HG02943 (cell line): ENCODE results near the gene ZNF593OS.

Experiments used
- ATAC-seq: cut with Tn5 transposase; IDR thresholded peaks from one replicate; pipeline ENCODE4 v1.9.1; 2021; ENCODE audit warnings: mild to moderate bottlenecking, low read depth, moderate library complexity; ENCODE audit not compliant: unreplicated experiment

Gene ZNF593OS

DNA sequence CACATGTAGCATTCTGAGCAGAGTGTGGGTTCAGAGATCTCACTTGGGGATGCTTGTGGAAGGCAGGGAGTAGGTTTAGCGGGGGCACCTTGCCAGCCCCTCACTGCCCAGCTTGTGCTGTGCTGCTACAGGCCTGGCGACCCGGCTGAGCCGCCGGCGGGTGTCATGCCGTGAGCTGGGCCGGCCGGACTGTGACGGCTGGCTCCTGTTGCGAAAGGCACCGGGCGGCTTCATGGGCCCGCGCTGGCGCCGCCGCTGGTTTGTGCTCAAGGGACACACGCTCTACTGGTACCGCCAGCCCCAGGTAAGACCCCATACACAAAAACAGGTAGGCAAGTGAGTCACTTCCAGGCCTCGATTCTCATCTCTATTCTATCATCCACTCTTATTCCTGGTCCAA lies 13.3 kb upstream of the ZNF593OS start:
- no peak for ATAC-seq

DNA sequence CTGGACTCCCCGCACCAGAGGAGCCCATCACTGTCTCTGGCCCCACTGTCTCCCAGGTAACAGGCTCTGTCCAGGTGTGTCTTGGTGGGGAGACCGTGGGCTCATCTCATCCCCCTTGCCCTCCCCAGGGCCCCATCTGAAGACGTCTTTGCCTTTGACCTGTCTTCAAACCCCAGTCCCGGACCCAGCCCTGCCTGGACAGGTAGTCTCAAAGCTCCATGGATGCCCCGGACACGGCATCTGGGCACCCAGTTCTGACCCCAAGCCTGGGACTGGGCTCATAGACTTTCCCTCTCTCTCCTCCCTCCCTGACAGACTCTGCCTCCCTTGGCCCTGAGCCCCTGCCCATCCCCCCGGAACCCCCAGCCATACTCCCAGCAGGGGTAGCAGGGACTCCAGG lies 12.5 kb upstream of the ZNF593OS start:
- ATAC-seq, result no peak

GRCh38 chr1:26182383-26182696 lies 10.7 kb upstream of the ZNF593OS start:
- ATAC-seq, result no peak

- no peak for ATAC-seq
Measured at GRCh38 chr1:26181586-26182382, 10.2 kb upstream of the ZNF593OS start.

GRCh38 chr1:26180010-26180506 lies 8.4 kb upstream of the ZNF593OS start:
- no peak for ATAC-seq

DNA sequence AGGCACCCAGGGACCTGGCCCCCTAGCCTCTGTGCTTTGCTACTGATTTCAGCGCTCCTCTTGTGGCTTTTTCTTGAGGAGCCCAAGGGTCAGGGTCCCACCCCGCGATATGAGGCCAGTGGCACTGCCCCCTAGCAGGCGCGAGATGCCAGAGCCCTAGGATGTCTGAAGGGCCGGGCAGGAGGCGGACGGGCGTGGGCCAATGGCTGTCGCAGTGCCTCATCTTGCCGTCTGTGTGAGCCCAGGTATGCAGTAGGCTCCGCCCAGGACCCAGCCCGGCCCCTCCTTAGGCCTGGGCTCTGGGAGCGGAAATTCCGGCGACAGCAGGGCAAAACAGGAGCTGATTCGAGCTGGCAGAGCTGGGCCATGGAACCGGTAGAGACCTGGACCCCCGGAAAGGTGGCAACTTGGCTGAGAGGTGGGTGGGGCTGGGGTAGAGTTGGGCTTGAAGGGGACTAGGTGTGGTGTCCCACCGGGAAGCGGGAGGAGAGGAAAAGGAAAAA lies 5.6 kb upstream of the ZNF593OS start, which contains the start of gene CNKSR1:
TSS of gene CNKSR1 (plus strand) at position 310 of the 503 bp plus-strand sequence. CDS start at position 367, 57 bp downstream.
- ATAC-seq, result no peak

GRCh38 chr1:26175346-26175745 lies 3.7 kb upstream of the ZNF593OS start:
- ATAC-seq, result no peak

DNA sequence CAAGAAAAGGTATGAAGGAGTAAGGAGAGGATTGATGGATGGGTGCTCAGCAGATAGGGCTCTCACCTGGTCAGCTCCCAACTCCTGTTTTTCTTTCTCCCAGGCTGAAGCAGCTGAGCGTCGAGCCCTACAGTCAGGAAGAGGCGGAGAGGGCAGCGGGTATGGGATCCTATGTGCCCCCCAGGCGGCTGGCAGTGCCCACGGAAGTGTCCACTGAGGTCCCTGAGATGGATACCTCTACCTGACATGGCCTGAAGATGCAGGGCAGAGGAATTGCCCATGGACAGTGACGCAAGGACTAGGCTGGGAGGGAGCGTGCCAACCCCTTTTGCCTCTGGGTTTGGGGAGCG lies 1.2 kb downstream of the ZNF593OS start:
- ATAC-seq, result no peak

DNA sequence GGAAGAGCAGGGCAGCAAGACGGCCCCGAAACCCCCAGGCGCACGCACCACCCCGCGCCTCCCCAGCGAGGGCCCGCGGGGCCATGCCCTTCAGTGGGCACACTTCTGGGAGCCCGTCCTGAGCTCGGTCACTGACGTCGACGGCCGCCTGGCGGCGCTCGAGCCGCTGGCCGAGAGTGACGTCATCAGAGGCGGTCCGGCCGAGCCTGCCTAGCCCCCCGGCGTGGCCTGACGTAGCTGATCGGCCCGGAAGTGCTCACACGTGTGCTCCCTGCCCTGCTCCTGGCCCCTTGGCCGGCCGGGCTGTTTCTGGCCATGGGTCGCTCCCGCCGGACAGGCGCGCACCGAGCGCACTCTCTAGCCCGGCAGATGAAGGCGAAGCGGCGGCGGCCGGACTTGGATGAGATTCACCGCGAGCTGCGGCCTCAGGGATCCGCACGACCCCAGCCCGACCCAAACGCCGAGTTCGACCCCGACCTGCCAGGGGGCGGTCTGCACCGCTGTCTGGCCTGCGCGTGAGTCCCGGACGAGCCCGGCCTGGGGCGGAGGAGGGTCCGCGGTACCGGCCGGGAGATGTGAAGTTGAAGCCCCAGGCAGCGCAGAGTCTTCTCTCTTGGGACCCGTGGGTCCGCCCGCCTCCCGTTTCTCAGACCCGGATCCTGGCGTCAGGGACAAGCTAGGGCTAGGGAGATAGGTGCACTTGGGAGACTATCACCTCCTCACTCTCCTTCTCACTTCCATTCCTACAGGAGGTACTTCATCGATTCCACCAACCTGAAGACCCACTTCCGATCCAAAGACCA lies 1.8 kb downstream of the ZNF593OS start, which contains the start of gene ZNF593:
TSS of gene ZNF593 (plus strand) at position 240 of the 803 bp plus-strand sequence. CDS start at position 316, 76 bp downstream.
- peak; percentile 75 for ATAC-seq

GRCh38 chr1:26169198-26169554 lies 2.5 kb downstream of the ZNF593OS start:
- ATAC-seq, result no peak

- no peak for ATAC-seq
Measured at GRCh38 chr1:26168410-26169197, 3.0 kb downstream of the ZNF593OS start, which contains the start of gene C1orf232. Gene C1orf232 (minus strand): TSS chr1:26168963. CDS start chr1:26168499, 464 bp downstream.

DNA sequence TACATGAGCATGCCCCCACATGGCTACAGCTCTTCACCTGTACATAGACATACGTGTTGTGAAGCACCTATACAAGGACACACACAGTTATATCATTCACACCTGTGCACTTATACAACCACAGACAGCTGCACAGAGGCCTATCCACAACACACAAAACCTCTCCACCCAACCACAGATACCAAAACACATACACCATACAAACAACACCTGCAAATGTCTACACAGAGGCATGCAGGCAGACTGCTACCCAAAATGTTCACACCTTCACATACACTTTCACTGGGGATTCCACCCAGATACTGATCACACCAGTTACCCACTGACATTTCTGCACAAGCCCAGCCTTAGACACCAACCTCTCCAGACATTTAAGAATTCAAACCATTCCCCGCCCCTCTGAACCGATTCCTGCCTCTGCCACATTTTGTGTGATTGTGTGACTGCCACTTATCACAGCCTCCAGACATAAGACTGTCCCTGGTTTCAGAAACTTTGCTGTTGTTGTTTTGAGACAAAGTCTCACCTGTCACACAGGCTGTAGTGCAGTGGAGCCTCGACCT lies 4.8 kb downstream of the ZNF593OS start:
- no peak for ATAC-seq

- no peak for ATAC-seq
Measured at GRCh38 chr1:26164861-26165842, 6.5 kb downstream of the ZNF593OS start.

DNA sequence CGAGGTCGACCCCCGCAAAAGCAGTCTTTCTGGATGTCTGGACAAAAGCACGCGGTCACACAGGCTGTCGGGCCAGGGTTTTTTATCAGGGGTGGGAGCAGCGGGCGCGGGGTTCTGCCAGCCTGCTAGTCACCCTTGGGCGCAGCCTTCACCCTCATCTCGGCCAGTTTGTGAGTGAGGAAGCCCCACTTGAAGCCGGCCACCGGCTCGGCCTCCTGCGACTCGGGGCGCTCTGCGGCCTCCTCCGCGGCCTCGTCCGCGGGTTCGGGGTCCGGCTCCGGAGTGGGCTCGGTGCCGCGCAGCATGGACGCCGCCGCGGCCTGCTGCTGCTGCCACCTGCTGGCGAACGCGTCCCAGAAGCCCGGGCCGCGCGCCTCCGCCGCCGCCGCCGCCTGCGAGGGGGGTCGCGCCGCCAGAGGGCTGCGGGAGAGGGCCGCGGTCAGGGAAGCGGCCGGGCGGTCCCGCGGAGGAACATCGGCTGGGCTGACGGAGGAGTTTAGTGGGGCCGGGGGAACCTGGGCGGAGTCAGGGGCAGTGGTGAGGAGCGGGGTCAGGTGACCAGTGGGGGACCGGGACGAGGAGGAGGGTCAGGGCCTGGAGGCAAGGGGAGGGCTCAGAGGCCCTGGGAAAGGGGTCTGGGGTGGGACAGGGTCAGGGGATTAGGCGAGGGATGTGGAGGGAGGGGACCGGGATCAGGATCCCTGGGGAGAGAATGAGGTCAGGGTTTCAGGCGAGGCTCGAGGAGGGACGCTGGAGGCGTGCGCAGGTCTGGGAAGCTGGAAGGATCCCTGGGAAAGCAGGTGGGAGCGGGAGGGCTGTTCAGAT lies 7.4 kb downstream of the ZNF593OS start:
- no peak for ATAC-seq

DNA sequence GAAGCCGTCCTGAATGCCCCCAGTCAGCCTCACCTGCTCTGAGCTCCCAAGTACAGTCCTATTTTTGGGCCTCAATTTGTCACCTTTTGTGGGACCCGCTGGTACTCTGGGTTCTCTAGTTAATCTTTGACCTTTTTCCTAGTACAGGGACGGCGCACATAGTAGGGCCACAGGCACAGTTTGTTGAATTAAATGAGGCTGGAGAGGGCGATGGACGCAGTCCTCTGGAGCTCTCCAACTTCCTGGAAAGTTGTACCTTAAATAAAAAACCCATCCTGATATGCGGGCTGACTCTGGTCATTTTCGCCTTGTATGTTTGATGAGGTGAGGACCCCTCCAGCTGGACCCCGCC lies 8.0 kb downstream of the ZNF593OS start:
- no peak for ATAC-seq

DNA sequence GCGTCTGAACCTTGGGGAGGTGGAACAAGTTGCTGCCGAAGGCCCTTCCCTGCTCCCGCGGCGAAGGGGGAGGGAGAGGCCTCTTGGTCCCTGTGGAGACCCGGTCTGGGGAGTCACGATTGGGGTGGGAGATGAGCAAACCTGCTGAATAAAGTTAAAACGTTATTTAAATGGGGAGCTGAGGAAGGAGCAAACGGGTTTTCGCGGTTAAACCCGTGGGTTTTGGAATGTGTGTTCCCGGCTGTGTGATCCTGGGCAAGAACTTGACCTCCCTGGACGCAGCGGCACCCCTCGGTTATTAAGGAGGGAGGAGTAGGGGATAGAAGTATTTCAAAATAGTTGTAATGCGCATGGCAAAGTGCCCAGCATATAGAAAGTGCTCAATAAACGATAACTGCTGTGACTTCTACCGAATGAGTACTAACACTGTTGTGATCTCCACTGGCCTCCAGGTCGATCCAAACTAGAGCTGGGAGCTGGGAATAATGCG lies 9.4 kb downstream of the ZNF593OS start:
- ATAC-seq, result no peak

DNA sequence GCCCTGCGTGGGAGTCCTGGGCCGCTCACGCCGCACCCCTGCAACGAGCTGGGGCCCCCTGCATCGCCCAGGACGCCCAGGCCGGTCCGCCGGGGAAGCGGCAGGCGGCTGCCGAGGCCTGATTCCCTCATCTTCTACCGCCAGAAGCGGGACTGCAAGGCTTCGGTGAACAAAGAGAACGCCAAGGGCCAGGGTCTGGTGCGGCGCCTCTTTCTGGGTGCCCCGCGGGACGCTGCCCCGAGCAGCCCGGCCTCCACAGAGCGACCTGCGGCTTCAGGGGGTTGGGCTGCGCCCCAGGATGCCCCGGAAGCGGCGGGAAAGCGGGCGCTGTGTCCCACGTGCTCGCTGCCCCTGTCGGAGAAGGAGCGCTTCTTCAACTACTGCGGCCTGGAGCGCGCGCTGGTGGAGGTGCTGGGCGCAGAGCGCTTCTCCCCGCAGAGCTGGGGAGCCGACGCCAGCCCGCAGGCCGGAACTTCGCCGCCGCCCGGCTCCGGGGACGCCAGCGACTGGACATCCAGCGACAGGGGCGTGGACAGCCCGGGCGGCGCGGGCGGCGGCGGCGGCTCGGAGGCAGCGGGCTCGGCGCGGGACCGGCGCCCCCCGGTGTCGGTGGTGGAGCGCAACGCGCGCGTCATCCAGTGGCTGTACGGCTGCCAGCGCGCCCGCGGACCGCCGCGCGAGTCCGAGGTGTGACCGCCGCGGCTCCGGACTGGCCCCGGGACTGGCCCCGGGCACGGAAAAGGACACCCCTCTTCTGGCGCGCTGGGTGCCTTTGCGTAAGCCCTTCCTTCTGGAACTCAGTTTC lies 10.0 kb downstream of the ZNF593OS start:
- no peak for ATAC-seq
